Measurements from ENCODE around the gene ZNF598.

Gene ZNF598

GRCh38 chr16:1950559-1950958 is 59.1 kb downstream of the ZNF598 start:
- Histone ChIP-seq H4K20me1 (ENCODE audit: low read depth, low read length) (no peaks in the 10 kb centered on the region), H2AFZ (ENCODE audit: low read depth, low read length, severe bottlenecking) (no peak overlapping the region), H3K4me3 (ENCODE audit: insufficient read depth, low read length, poor library complexity, severe bottlenecking) (no peak overlapping the region), H3K9me2 (replicated peaks; ENCODE audit: insufficient read depth, low read length) (no peaks in the 10 kb centered on the region), H3K27me3 (ENCODE audit: low read length) (no peaks in the 10 kb centered on the region), H3K4me2 (ENCODE audit: low read depth, low read length, poor library complexity, severe bottlenecking) (no peak overlapping the region), H3K9ac (ENCODE audit: low read length) (no peak overlapping the region), H3K36me3 (ENCODE audit: low read length) (no peaks in the 10 kb centered on the region), H3F3A (ENCODE audit: insufficient read depth) (no peaks in the 10 kb centered on the region), H3K79me2 (ENCODE audit: insufficient read depth, low read length) (no peaks in the 10 kb centered on the region), H3K27ac (ENCODE audit: low read depth, low read length) (no peak overlapping the region), H3K9me3 (ENCODE audit: insufficient read depth, low read length) (no peaks in the 10 kb centered on the region)
- TF ChIP-seq EZH2phosphoT487 (conservative IDR thresholded peaks at IDR 0.05; ENCODE audit: low read length), result no peak
- no peak for TF ChIP-seq CTCF (IDR thresholded peaks at IDR 0.05; ENCODE audit: insufficient read depth, low read length, poor library complexity, severe bottlenecking)

GRCh38 chr16:1950047-1950446 is 59.6 kb downstream of the ZNF598 start:
- Histone ChIP-seq H3K36me3 (ENCODE audit: low read length) (no peaks in the 10 kb centered on the region), H3K4me3 (ENCODE audit: insufficient read depth, low read length, poor library complexity, severe bottlenecking) (no peak overlapping the region), H3K9me3 (ENCODE audit: insufficient read depth, low read length) (no peaks in the 10 kb centered on the region), H3K4me2 (ENCODE audit: low read depth, low read length, poor library complexity, severe bottlenecking) (no peak overlapping the region), H3K9ac (ENCODE audit: low read length) (no peak overlapping the region), H2AFZ (ENCODE audit: low read depth, low read length, severe bottlenecking) (no peak overlapping the region), H3K27me3 (ENCODE audit: low read length) (no peaks in the 10 kb centered on the region), H4K20me1 (ENCODE audit: low read depth, low read length) (no peaks in the 10 kb centered on the region), H3K27ac (ENCODE audit: low read depth, low read length) (no peak overlapping the region), H3K79me2 (ENCODE audit: insufficient read depth, low read length) (no peaks in the 10 kb centered on the region), H3F3A (ENCODE audit: insufficient read depth) (no peaks in the 10 kb centered on the region), H3K9me2 (replicated peaks; ENCODE audit: insufficient read depth, low read length) (no peaks in the 10 kb centered on the region)
- no peak for TF ChIP-seq CTCF (IDR thresholded peaks at IDR 0.05; ENCODE audit: insufficient read depth, low read length, poor library complexity, severe bottlenecking)

- no peak for TF ChIP-seq CTCF (IDR thresholded peaks at IDR 0.05; ENCODE audit: insufficient read depth, low read length, poor library complexity, severe bottlenecking)
- no peak for TF ChIP-seq EZH2phosphoT487 (conservative IDR thresholded peaks at IDR 0.05; ENCODE audit: low read length)
- Histone ChIP-seq H3K79me2 (ENCODE audit: insufficient read depth, low read length) (no peaks in the 10 kb centered on the region), H3K9ac (ENCODE audit: low read length) (no peak overlapping the region), H4K20me1 (ENCODE audit: low read depth, low read length) (no peaks in the 10 kb centered on the region), H3K36me3 (ENCODE audit: low read length) (no peaks in the 10 kb centered on the region), H3K4me2 (ENCODE audit: low read depth, low read length, poor library complexity, severe bottlenecking) (no peak overlapping the region), H3K27me3 (ENCODE audit: low read length) (no peaks in the 10 kb centered on the region), H3K27ac (ENCODE audit: low read depth, low read length) (no peak overlapping the region), H3K4me3 (ENCODE audit: insufficient read depth, low read length, poor library complexity, severe bottlenecking) (no peak overlapping the region), H2AFZ (ENCODE audit: low read depth, low read length, severe bottlenecking) (no peak overlapping the region), H3K9me3 (ENCODE audit: insufficient read depth, low read length) (no peaks in the 10 kb centered on the region), H3K9me2 (replicated peaks; ENCODE audit: insufficient read depth, low read length) (no peaks in the 10 kb centered on the region), H3F3A (ENCODE audit: insufficient read depth) (no peaks in the 10 kb centered on the region)
These were observed 60.1 kb downstream of the ZNF598 start for GRCh38 chr16:1949507-1949906.

All from SU-DHL-6 (cell line).